ENCODE results near the gene GOLGA8B.

- TF ChIP-seq CTCF (IDR thresholded peaks at IDR 0.05) (no peak), POLR2A (IDR thresholded peaks at IDR 0.05) (no peak)
Measured at GRCh38 chr15:34607832-34608231, 24.4 kb upstream of the GOLGA8B start.

Data from transverse colon (tissue), 3 donors.